ENCODE measurements around the gene PNPLA1.
"Not testable (repeated sequence)": the region's sequence is repeated elsewhere in the genome, so short reads cannot be mapped to it uniquely, and the experiment has no call there.

PNPLA1 gene

DNA sequence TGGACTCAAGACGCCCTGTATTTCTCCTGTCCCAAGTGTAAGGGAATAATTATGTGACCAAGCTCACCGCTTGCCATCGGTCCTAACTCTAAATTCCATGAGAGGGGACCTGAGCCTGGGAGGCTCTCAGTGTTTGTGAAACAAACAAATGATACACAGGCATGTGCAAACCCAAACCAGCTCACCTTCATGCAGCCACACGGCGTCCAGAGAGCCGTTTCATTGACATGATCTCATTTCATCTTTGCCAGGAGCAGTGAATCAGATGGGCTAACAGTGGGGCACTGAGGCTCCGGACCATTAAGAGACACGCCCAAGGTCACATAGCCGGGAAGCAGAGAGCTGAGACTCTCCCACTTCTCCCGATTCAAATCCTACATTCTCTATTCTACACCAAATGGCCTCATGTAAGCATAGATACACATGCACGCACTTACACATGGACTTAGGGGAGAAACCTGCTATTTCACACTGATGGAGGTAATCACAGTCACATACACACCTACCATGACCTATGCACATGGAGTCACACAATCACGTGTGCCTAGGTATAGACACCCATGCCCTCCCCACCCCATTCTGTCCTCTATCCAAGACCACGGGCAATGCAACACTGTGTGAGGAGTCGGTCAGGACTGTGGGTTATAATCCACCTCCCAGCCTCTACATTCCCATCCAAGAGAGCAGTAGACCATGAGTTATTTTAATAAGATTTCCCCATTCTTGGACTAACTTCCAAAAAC is 65.8 kb downstream of the PNPLA1 start:
- DNase-seq (ENCODE audit: low read depth in 3 of 3) = no peak

DNA sequence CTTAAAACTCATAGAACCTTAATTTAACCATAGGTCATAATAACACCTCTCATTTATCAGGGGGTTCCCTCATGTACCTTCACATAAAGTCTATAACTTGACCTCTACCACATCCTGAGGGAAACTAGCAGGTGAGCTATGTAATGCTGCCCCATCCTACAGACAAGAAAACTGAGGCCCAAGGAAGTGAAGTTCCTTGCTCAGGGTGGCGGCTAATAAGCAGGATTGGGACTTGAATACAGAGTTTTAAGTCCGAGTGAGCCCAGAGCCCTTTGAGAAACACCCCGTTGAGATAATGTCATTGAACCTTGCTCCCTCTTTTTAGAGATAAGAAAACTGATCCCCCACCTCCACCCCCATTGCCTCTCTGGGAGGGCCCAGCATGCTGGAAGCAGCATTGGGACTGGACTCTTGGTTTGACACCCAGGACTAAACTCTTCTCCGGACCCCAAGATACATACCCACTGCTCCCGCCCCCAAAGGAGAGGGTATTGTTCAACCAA is 66.4 kb downstream of the PNPLA1 start:
- DNase-seq (ENCODE audit: low read depth in 3 of 3) = no peak

DNA sequence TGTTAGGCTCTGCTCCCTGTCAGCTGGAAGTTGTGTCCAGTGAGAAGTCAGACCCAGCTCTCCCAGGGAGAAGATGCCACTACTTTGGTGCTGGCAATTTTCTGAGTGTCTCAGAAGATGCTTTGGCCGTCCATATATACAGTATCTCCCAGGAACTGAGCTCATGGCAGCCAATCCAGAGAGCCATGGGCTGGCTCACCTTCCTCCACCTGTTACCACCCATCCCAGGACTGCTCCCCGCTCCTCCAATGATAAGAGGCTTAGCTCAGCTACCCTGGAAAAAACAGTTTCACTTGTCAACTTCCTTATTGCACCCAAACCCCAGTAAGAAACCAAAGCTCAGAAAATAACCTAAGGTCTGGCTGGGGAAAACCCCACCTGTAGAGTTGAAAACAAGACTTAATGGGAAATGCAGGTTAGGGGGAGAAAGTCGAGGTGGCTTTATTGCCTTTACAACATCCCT is 67.0 kb downstream of the PNPLA1 start, which contains the start of gene BNIP5:
BNIP5 (minus strand) TSS at position 110 of the 463 bp plus-strand sequence. CDS start 6,198 bp downstream, outside the sequence.
- DNase-seq (ENCODE audit: low read depth in 3 of 3) = no peak

DNA sequence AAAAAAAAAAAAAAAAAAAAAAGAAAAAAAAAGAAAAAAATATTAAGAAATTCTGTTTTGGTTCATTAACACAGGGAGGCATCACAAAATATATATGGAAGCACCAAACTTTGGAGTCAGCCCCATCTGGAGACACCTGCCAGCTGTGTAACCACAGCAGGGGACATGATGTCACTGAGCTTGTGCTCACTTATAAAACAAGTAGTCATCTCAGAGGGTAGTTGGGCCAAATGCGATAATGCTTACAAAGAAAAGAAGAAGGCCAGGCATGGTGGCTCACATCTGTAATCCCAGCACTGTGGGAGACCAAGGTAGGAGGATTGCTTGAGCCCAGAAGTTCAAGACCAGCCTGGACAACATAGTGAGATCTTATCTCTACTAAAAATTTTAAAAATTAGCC is 68.0 kb downstream of the PNPLA1 start:
- no peak for DNase-seq (ENCODE audit: low read depth in 3 of 3)

DNA sequence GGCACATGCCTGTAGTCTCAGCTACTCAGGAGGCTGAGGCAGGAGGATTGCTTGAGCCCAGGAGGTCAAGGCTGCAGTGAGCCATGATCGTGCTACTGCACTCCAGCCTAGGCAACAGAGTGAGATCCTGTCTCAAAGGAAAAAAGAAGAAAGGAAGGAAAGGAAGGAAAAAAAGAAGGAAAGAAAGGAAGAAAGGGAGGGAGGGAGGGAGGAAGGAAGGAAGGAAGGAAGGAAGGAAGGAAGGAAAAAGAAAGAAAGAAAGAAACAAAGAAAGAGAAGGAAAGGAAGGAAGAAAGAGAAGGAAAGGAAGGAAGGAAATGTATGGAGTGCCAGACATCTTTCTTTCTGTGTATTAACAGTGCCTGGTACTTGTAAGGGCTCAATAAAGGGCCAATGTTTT is 68.4 kb downstream of the PNPLA1 start:
- not testable (repeated sequence) for DNase-seq (ENCODE audit: low read depth in 3 of 3)

DNA sequence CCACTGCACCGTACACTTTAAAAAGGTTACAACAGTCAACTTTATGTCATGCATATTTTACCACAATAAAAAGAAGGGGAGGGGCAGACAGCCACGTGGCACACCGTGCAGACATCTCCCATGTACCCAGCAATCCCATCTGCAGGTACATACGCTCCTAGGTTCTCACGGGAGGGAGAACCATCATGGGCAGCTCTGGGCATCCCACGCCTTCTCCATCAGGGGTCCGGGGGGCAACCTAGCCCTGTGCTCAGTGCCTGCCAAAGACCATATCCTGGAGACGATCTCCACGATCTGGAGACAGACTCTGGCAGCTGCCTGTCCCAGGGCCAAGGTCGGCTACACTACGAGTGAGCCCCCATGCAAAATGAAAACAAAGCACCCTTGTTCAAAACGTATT is 69.3 kb downstream of the PNPLA1 start:
- DNase-seq (ENCODE audit: low read depth in 3 of 3) = no peak

DNA sequence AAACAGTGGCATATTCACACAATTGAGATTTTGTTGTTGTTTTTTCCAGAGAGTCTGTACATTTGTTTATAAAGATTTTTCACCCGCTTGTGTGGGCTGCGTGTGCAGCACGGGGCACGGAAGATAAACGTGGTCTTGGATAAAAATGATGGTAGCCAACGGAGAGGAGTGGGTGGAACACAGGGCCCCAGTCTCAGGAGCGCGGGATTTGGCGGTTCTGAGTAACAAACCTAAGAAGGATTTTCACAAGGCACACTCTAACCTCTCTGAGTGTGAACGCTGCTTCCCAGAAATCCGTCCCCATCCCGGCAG is 70.4 kb downstream of the PNPLA1 start:
- DNase-seq (ENCODE audit: low read depth in 3 of 3) = no peak

DNA sequence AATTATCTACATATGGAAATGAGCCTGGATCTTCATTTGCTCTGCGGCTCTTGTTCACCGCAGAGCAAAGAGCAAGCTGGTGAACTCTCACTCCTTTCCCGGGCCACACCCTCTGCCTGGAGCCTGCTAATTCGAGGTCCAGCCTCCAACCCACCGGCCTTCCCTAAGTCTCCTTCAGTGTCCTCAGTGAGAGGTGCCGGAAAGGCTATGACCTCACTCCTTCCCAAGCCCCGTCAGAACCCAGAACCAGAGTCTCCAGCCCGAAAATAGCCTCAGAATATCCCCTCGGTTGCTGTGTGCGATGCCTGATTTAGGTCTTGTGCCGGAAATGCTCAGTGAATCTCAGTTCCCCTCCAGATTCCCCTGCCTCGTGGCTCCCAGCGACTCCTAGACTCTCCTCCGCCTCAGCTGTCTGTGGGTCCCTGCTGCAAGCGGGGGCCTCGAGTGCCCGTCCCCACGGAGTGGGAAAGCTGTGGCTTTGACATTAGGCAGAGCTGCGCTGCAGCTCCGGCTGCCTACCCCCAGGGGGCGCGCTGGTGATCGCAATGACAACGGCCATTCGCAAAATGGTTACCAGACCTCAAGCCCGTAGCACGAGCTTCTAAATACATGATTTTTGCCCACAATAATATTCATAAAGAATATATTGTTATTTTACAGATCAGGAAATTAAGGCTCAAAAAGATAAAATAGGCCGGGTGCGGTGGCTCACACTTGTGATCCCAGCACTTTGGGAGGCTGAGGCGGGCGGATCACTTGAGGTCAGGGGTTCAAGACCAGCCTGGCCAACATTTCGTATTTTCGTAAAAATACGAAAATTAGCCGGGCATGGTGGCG is 71.0 kb downstream of the PNPLA1 start:
- peak; percentile 54 to 59 (median 59) for DNase-seq (ENCODE audit: low read depth in 3 of 3)

DNA sequence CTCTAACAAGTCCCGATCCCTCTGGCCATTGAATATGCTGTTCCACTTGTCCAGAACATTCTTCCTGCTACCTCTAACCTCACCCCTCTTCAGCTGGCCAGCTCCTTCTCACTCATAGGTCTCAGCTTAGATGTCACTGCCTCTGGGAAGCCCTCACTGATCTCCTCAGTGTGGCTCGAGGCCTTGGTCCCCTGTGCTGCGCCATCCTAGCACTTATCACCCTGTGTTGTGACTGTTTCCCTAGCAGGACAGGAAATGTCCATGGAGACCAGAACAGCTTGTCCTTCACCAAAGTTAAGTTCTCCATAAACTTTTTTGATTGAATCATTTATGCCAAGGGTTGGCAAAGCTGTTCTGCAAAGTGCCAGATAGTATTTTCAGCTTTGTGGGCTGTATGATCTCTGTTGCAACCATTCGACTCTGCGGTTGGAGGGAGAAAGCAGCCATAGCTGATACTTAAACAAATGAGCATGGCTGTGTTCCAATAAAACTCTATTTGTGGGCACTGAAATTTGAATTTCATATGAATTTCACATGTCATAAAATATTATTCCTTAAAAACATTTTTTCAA is 73.3 kb downstream of the PNPLA1 start:
- DNase-seq (ENCODE audit: low read depth in 3 of 3) = no peak

DNA sequence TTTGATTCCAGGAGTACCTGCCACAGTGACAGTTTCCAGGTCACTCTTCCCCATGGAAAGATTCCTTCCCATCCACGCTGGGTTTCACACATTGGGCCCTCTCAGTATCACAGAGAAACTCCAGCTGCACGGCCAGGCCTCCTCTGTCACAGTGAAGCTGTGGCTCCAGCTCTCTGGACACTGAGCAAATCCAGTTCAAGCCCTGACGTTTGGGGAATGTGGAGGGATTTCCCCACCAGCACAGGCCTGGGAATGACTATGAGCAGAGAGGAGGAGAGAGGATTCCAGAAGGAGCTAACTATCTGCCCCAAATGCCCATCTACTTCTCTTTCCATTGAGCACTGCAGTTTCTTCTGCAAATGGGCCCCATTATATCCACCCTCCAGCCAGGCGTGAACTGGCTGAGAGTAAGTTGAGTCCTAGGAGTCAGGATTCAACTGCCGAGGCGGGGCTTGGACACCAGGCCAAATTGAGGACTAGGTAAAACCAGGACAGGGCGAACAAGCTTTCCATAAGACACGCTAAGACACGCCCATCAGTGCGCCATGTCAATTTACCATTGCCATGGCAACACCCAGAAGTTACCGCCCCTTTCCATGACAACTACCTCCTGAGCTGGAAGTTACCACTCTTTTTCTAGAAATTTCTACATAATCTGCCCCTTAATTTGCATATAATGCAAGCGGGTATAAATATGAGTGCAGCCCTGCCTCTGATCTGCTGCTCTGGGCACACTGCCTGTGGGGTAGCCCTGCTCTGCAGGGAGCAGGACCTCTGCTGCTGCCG is 76.0 kb downstream of the PNPLA1 start:
- DNase-seq (ENCODE audit: low read depth in 3 of 3) = no peak

DNA sequence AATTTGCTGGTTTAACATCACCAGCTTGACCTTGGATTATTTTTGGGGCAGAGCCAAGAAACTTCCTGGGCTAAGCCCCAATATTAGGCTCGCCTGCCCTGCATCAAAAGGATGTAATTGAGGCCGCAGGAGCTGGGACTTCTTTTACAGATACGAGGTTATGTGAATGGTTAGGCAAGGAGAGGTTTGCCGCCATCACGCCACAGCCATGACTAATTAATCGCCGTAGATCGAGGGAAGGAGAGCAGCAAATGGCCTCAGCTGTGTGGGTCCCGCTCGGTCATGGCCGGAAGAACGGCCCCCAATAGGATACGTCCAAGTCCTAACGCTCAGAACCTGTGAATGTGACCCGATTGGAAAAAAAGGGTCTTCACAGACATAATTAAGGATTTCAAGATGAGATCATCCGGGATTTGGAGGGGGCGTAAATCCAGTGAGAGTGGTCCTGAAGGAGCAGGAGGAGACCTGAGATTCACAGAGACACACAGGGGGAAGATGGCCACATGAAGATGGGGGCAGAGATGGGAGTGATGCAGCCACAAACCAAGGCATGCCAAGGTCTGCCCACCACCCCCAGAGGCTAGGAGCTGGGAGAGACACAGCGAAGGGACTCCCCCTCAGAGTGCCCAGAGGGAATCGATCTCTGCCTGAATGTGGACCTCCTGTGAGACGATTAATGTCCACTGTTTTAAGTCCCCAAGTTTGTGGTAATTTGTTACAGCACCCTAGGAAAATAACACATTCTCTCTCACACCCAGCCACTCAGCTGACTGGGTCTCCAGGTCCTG is 76.8 kb downstream of the PNPLA1 start:
- no peak for DNase-seq (ENCODE audit: low read depth in 3 of 3)

DNA sequence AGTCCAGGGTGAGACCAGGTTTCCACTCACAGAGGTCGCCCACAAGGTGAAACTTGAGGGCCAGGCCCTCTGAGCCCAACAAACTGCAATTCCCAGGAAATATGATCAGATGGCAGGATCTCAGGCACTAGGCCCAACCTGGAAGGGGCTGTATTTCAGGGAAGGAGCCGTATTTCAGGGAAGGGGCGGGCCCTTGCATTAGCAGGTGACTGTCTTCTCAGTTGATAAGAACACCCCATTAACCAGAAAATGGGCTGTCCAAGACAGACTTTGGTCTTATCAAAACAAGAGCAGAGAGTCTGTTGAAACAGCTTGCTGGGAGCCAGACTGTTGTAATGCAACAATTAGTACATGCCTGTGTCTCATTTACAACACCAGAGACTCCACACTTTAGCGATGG is 77.8 kb downstream of the PNPLA1 start:
- DNase-seq (ENCODE audit: low read depth in 3 of 3) = no peak

DNA sequence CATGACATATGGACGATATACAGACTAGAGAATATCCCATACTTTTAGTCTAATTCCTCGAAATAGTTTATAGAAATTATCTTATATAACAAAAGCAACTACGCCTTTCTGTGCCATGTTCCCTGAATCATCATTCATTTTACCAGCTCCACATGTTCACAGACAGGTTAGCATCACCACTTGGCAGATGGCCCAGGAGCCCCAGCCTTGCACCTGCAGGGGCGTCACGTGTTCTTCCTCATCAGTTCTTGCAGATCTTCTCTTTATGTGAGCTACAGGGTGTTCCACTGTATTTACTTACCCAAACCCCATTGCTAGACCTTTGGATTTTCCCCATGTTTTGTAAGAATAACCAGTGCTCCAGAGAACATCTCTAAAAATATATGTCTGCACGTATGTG is 79.4 kb downstream of the PNPLA1 start:
- DNase-seq (ENCODE audit: low read depth in 3 of 3) = no peak

DNA sequence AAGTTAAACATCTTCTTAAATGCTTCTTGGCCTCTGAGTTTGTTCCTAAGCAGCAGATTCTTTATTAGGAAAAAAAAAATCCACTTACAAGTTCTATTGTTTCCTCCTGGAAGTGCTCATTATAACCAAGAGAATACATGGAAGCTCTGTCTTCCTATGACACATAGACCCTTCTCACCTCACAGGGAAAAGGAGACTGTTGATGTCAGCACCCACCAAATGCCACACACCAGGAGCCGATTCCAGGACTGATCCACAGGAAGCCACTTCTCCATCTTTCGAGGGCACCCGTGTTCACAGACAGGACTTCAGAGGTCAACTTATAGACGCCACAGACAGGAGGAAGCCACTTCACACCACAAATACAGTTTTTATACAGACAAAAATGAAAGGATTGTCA is 80.2 kb downstream of the PNPLA1 start:
- no peak for DNase-seq (ENCODE audit: low read depth in 3 of 3)

DNA sequence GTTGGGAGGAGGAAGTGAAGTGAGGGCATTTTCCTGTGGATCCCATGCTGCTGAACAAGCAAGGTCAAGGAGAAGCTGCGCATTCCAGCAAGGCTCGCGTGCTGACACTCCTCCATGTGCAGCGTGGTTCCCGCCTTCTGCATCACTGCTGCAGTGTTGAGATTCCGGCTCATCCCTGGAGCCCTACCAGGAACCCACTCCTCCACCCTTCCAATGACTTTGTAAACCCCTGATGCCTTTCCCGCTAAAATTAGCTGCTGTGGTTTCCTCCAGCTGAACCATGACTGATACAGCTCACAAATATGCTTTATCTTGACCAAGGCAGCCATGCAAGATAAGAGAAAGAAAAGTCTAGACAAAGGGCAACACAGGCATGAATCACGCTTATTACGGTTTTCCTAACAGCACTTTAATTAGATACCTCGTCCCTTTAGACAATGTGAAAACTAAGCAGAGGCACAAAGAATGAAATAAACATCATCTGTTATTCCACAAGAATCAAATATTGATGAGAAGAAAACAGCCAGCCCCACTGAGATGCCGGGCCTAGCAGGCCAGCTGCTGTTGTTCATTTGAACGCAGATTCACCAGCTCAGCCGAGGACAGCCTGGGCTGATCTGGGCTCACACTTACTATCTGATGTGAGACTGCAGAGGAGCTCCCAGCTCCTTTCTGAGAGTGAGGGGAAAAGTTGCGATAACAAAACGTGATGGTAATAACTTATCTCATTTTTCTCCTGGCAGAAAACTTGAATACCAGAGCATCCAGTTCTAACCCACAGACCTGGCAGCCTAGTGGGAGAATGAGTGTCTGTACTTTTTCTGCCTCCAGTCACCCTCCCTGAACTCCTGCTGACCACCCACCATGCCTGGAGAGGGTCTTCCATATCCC is 81.1 kb downstream of the PNPLA1 start:
- no peak for DNase-seq (ENCODE audit: low read depth in 3 of 3)

DNA sequence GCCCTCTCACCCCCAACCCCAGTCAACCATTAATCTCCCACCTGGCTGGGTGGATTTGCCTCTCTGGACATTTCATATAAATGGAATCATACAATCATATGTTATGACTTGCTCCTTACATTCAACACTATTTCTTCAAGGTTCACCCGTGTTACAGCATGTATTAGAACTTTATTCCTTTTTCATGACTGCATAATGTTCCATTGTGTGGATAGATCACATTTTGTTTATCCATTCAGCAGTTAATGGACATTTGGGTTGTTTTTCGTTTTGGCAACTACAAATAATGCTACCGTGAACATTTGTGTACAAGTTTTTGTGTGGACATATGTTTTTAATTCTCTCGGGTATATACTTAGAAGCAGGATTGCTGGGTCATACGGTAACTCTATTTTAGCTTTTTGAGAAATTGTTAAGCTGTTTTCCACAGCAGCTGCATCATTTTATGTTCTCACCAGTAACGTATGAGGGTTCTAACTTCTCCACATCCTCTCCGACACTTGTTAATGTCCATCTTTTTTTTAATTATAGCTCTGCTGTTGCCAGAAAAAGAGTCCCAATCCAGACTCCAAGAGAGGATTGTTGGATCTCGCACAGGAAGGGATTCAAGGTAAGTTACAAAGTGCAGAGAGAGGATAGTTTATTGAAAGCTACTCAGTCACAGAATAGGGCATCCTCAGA is 82.8 kb downstream of the PNPLA1 start:
- no peak for DNase-seq (ENCODE audit: low read depth in 3 of 3)

DNA sequence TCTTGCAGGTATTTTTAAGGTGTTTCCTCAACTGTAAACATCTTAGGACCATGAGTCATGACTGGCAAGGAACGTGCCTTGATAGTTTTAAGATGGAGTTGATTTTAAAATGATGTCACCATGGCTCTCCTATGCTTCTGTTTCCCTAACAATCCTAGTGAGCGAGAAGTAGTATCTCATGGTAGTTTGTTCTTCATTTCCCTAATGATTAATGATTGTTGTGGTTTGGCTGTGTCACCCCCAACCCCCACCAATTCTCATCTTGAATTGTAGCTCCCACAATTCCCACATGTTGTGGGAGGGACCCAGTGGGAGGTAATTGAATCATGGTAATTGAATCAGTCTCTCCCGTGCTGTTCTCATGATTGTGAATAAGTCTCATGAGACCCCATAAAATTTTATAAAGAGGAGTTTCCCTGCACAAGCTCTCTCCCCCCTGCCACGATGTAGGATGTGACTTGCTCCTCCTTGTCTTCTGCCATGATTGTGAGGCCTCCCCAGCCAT is 83.6 kb downstream of the PNPLA1 start:
- DNase-seq (ENCODE audit: low read depth in 3 of 3) = no peak

DNA sequence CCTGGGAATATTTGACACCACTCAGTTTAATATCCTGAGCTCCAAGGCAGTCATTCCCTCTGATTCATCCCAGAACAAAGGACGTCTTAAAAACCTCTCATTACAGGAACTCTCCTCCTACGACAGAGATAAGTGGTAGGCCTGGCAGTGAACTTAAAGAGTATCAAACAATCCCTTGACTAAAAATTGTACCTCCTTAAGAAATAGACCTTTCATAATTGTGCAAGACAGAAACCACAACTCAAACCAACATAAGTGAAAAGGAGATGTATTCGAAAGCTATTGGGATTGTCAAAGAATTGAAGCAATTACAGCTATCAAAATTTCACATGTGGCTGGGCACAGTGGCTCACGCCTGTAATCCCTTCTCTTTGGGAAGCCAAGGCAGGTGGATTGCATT is 86.0 kb downstream of the PNPLA1 start:
- no peak for DNase-seq (ENCODE audit: low read depth in 3 of 3)

DNA sequence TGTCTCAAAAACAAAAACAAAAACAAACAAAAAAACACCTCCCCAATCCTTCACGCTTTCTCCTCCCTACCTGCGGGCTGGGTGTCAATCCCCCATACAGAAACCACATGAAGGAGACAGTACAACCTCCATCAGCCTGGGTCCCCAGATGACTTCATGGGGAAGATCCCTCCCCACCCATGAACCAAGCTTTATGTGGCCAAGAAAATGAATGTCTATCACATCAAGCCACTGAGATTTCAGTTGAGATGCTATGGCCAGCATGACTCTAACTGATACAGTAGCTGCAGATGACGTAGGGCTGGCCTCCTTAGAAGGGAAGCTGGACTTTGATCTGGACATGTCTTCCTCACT is 88.0 kb downstream of the PNPLA1 start:
- DNase-seq (ENCODE audit: low read depth in 3 of 3) = no peak

All from stimulated activated CD4-positive, alpha-beta T cell treated with anti-CD3 and anti-CD28 coated beads, TNF-alpha, amount 100 ng/mL, for 4 hours (primary cell).